CD4-positive, alpha-beta T cell treated with Interleukin-4 for 1 hour (primary cell): ENCODE measurements around the gene MUSTN1.

Source experiments
- DNase-seq, 2 donors: peaks; one replicate each; pipeline ENCODE4 v3.0.0-alpha.2; 2020 to 2022

MUSTN1 gene

GRCh38 chr3:52798978-52799476 lies 35.8 kb downstream of the MUSTN1 start:
- peak in 1 of 2 donors; percentile 12 for DNase-seq

DNA sequence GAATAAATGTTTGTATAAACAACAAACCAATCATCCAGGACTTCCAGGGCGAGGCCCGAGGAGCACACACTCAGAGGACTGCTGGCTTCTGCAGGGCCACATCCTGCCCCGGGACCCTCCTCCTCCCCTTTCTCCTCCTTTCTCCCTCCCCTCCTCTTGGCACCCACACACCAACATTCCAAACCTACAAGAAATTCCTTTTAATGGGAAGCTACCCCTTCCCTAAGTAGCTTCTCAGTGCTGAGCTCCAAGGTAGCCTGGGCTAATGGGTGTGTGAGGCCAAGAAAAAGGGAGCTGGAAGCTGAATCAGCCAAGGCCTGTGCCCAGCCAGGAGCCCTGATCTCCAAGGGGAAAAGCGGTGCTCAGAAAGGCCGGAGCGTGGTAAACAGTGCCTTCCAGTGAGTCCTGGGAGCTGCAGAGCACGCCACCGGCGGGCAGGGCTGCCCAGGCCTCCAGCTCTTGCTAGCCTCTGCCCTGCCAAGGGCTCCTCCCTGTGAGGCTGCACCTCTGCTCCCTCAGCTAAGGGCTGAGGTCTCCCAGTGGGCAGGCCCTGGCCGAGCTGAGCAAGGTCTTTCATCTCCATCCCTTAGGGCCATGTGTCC lies 36.3 kb downstream of the MUSTN1 start:
- no peak for DNase-seq

DNA sequence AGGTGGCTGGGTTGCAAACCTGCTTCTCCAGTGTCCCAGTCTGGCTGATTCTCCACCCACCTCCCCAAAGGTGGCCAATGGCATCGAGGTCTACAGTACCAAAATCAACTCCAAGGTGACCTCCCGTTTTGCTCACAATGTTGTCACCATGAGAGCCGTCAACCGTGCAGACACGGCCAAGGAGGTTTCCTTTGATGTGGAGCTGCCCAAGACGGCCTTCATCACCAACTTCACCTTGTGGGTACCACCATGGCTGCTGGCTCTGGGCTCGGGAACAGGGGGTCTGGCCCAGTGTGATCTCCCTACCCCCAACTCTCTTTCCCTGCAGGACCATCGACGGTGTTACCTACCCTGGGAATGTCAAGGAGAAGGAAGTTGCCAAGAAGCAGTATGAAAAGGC lies 38.4 kb downstream of the MUSTN1 start:
- no peak for DNase-seq

- DNase-seq: no peak
These were observed 39.4 kb downstream of the MUSTN1 start for GRCh38 chr3:52795298-52795900.

DNA sequence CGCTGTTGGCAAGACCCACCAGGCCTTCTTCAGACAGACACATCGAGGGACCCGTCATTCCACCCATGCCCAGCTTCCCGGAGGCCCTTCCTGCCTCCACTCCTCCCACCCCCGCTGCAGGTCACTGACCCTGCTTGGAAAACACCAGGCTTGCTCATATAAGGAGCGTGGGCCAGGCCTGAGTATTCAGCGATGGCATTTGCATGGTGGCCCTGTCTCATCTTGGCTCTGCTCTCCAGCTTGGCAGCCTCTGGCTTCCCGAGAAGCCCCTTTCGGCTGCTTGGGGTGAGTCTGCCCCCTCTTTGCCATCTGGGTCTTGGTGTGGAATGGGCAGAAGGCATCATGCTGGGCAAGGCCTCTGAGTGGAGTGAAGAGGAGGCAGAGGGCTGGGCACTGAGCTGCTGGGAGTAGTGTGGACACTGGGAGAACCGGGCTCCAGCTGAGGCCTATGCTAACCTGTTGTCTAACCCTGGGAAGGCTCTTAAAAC lies 40.2 kb downstream of the MUSTN1 start, which contains the start of gene ITIH3:
Gene ITIH3 (plus strand): TSS at position 185 of the 488 bp plus-strand sequence. CDS start 8 bp downstream, at position 193.
- no peak for DNase-seq

GRCh38 chr3:52793702-52794611 lies 40.9 kb downstream of the MUSTN1 start:
- DNase-seq: no peak

- DNase-seq: no peak
These were observed 41.7 kb downstream of the MUSTN1 start for GRCh38 chr3:52792961-52793695.

DNA sequence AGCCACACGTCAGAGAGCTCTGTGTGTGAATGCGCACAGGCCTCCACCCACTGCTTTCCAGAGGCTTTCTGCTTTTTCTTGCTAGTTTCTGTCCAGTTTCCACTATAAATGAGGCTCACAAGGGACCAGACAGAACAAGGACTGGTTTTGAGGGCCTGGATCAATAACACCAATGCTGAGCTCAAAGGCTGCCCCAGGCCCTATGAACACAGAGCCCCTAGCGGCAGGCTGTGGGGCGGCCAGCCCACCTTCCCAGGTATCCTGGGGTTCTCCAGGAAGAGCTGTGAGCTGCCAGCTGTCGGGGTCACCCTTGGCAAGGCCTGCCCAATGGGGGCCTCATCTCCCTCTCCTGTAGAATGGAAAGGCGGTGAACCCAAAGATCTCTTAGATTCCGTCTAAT lies 42.4 kb downstream of the MUSTN1 start:
- DNase-seq: no peak

- no peak for DNase-seq
These were observed 42.9 kb downstream of the MUSTN1 start for GRCh38 chr3:52791928-52792327.

- no peak for DNase-seq
These were observed 43.5 kb downstream of the MUSTN1 start for GRCh38 chr3:52791366-52791765.

GRCh38 chr3:52790741-52791140 lies 44.1 kb downstream of the MUSTN1 start:
- DNase-seq: no peak

DNA sequence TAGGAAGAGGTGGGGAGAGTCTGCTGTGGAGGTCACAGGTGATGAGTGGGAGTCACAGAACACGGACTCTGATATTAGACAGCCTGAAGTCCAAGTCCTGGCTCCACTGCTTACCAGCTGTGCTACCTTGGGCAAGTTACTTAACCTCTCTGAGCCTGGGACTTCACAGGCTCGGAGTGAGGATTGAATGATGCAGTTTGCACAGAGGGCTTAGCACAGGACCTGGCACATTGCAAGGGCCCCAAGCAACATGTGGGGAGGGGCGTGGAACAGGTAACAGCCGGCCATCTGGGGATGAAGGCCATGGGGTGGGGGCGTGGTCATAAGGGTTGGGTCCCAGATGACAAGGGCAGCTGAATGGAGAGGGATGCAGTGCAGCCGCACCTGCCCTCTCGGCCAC lies 44.5 kb downstream of the MUSTN1 start:
- no peak for DNase-seq

GRCh38 chr3:52789746-52790040 lies 45.1 kb downstream of the MUSTN1 start:
- no peak for DNase-seq

DNA sequence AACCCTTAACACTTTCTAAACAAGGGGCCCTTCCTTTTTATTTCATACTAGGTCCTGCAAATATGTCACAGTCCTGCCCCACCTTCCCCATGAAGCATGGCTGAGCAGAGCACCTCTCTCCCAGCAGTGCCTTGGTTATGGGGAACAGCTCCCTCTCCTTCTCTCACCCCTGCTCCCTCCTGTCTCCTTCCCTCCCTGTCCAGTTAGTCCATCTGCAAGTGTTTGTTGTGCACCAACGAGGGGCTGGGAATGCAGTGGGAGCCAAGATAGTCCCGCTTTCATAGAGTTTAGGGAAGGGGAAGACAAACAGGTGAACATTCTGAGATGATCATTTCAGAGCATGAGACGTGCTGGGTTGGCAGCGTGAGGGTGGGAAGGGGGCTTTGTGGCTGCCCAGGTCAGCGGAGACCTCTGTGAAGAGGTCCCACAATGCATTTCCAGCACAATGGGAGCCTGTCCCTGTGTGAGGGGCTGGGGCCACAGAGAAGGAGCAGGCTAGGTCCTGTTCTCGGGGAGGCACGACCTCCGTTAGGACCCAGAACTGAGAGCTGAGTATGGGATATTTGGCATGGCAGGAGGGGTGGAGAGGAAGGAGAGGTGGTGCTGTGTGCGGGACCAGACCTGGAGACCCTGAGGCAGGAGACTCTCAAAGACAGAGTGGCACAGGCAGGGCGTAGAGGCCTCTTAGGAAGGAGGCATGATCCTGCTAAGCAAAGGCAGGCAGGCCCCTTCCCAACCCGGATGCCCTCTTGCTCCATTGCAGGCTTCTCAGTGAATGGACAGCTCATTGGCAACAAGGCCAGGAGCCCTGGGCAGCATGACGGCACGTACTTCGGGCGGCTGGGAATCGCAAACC lies 45.7 kb downstream of the MUSTN1 start:
- no peak for DNase-seq

GRCh38 chr3:52787672-52788625 lies 46.9 kb downstream of the MUSTN1 start:
- no peak for DNase-seq

GRCh38 chr3:52787246-52787645 lies 47.6 kb downstream of the MUSTN1 start:
- no peak for DNase-seq

DNA sequence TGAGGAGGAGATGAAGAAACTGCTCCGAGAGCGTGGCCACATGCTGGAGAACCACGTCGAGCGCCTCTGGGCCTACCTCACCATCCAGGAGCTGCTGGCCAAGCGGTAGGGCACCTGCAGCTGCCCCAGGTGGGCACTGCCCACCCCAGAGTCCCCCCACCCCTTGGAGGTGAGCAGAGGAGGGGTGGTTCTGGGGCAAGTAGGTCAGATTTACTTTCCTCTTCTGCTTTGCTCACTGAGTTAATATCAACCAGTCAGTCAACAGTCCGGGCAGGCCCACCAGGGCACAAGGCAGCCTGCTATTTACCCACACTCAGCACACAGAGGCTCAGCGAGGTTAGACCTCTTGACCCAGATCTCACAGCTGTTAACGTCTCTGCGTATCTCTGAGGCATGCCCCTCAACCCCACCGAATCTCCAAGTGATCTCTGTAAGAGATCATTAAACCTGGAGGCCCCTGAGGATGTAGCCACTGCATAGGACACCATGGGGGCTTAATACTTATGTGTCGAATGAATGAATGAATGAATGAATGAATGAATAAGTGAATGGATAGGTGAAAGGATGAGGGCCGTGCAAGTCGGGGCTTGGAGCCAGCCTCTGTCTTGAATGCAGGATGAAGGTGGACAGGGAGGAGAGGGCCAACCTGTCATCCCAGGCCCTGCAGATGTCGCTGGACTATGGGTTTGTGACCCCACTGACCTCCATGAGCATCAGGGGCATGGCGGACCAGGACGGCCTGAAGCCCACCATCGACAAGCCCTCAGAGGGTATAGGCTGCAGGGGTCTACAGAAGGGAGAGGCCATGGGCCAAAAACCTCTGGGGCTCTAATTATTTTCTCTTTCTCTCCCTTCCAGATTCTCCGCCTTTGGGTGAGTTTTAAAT lies 48.2 kb downstream of the MUSTN1 start:
- DNase-seq: no peak

GRCh38 chr3:52784931-52785590 lies 49.8 kb downstream of the MUSTN1 start:
- no peak for DNase-seq

DNA sequence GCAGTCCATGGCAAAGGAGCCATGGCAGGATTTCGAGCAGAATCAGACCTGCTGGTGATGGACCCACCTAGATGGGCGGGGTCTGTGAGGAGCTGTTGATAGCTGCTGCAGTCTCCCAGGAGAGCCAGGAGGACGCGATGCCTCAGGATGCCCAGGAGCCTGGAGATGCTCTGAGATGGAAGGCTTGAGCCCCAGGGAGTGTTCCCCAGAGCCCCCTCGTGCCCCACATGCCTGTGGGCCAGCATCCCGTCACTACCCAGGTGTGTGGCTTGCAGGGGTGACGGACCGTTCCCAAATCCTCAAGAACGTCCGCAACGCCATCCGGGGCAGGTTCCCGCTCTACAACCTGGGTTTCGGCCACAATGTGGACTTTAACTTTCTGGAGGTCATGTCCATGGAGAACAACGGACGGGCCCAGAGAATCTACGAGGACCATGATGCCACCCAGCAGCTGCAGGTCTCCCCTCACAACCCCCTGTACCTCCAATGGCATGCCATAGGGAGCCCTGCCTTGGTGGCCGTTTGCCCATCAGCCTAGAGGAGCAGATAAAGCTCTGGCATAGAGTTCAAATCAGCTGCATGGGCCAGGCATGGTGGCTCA lies 50.7 kb downstream of the MUSTN1 start:
- DNase-seq: no peak
